ENCODE measurements around the gene ARL6. TPM values are rescaled to one million over a fixed set of nuclear protein-coding genes. Genes with fewer than 3 reads are reported as not detected.

ARL6 gene
- total RNA-seq, 1 donor from 2014 or later, result 9.6 TPM

GRCh38 chr3:97839944-97840343 lies 75.4 kb downstream of the ARL6 start:
- Mint-ChIP-seq H3K27ac (ENCODE audit: unreplicated experiment) (peak overlapping the region; percentile 75), H3K4me1 (ENCODE audit: low read depth, unreplicated experiment) (peaks cover 59% of the 10 kb centered on the region), H3K27me3 (ENCODE audit: unreplicated experiment) (peaks cover 2% of the 10 kb centered on the region), H3K4me3 (ENCODE audit: unreplicated experiment) (peak overlapping the region; percentile 58), H3K9me3 (ENCODE audit: unreplicated experiment) (peaks cover 10% of the 10 kb centered on the region), H3K36me3 (ENCODE audit: unreplicated experiment) (no peaks in the 10 kb centered on the region)
- no peak for TF ChIP-seq CTCF (IDR thresholded peaks at IDR 0.05; ENCODE audit: partially characterized antibody, unreplicated experiment)
- no peak for DNase-seq

- Mint-ChIP-seq H3K9me3 (ENCODE audit: unreplicated experiment) (peaks cover 5% of the 10 kb centered on the region), H3K4me1 (ENCODE audit: low read depth, unreplicated experiment) (peaks cover 55% of the 10 kb centered on the region), H3K27me3 (ENCODE audit: unreplicated experiment) (peaks cover 2% of the 10 kb centered on the region), H3K4me3 (ENCODE audit: unreplicated experiment) (peak overlapping the region; percentile 41), H3K27ac (ENCODE audit: unreplicated experiment) (peak overlapping the region; percentile 67), H3K36me3 (ENCODE audit: unreplicated experiment) (peaks cover 6% of the 10 kb centered on the region)
- TF ChIP-seq CTCF (IDR thresholded peaks at IDR 0.05; ENCODE audit: partially characterized antibody, unreplicated experiment), result no peak
- DNase-seq, result no peak
Measured at GRCh38 chr3:97841304-97841703, 76.7 kb downstream of the ARL6 start.

GRCh38 chr3:97841956-97842355 lies 77.4 kb downstream of the ARL6 start:
- Mint-ChIP-seq H3K36me3 (ENCODE audit: unreplicated experiment) (peaks cover 6% of the 10 kb centered on the region), H3K4me1 (ENCODE audit: low read depth, unreplicated experiment) (peaks cover 54% of the 10 kb centered on the region), H3K27ac (ENCODE audit: unreplicated experiment) (peak overlapping the region; percentile 67), H3K27me3 (ENCODE audit: unreplicated experiment) (peaks cover 2% of the 10 kb centered on the region), H3K9me3 (ENCODE audit: unreplicated experiment) (no peaks in the 10 kb centered on the region), H3K4me3 (ENCODE audit: unreplicated experiment) (peak overlapping the region; percentile 41)
- TF ChIP-seq CTCF (IDR thresholded peaks at IDR 0.05; ENCODE audit: partially characterized antibody, unreplicated experiment), result no peak
- DNase-seq, result no peak

GRCh38 chr3:97848779-97849178 lies 84.2 kb downstream of the ARL6 start:
- no peak overlapping the region for H3K4me3 Mint-ChIP-seq (ENCODE audit: unreplicated experiment)
- peaks cover 2% of the 10 kb centered on the region for H3K9me3 Mint-ChIP-seq (ENCODE audit: unreplicated experiment)
- DNase-seq, result no peak
- no peak for TF ChIP-seq CTCF (IDR thresholded peaks at IDR 0.05; ENCODE audit: partially characterized antibody, unreplicated experiment)
- H3K36me3 Mint-ChIP-seq (ENCODE audit: unreplicated experiment), result peaks cover 18% of the 10 kb centered on the region
- H3K4me1 Mint-ChIP-seq (ENCODE audit: low read depth, unreplicated experiment), result peaks cover 27% of the 10 kb centered on the region
- H3K27me3 Mint-ChIP-seq (ENCODE audit: unreplicated experiment), result peaks cover 2% of the 10 kb centered on the region
- H3K27ac Mint-ChIP-seq (ENCODE audit: unreplicated experiment), result no peak overlapping the region

Other genes with a start within 250 kb of the ARL6 start
- 89.5 TPM for gene CRYBG3, start 57.3 kb downstream of the ARL6 start, total RNA-seq (ENCODE audit: unreplicated experiment)
- 12.3 TPM for gene RIOX2, start 207.7 kb downstream of the ARL6 start, total RNA-seq (ENCODE audit: unreplicated experiment)

Data from glutamatergic neuron (in vitro differentiated cells).